K562 (cell line): Measurements from ENCODE around the gene VASH1. TPM values are rescaled to one million over a fixed set of nuclear protein-coding genes. Genes with fewer than 3 reads are reported as not detected.

ENCODE experiments used
- CBFA2T3 ChIP-seq: fragments of 450-650 bp; IDR thresholded peaks from 2 replicates; pipeline ENCODE4 v1.6.1; 2017
- EHMT2 ChIP-seq: fragments of 450-650 bp; IDR thresholded peaks from 2 replicates; pipeline ENCODE4 v1.6.1; 2018; ENCODE audit warnings: antibody characterized with exemption
- EP300 ChIP-seq: IDR thresholded peaks from 2 replicates; pipeline ENCODE4 v1.6.1; 2012; ENCODE audit warnings: low read length, improper control_type of control experiment
- FIP1L1 ChIP-seq: fragments of 200-400 bp; formaldehyde crosslinking; IDR thresholded peaks from 2 replicates; pipeline ENCODE4 v1.6.1; 2018; ENCODE audit warnings: mild to moderate bottlenecking, low read depth, low read length; ENCODE audit not compliant: poor library complexity, severe bottlenecking
- GABPA ChIP-seq: fragments of 200-800 bp; sonication (Bioruptor generic); conservative IDR thresholded peaks from 2 replicates; pipeline ENCODE4 v1.6.1; 2016; ENCODE audit warnings: low read depth, missing genetic modification characterization, missing compliant biosample characterization
- HNRNPLL ChIP-seq: fragments of 200-400 bp; formaldehyde crosslinking; IDR thresholded peaks from 2 replicates; pipeline ENCODE4 v1.6.1; 2017; ENCODE audit warnings: low read length, low read depth, mild to moderate bottlenecking; ENCODE audit not compliant: poor library complexity, severe bottlenecking
- LEF1 ChIP-seq: fragments of 450-650 bp; IDR thresholded peaks from 2 replicates; pipeline ENCODE4 v1.6.1; 2016; ENCODE audit warnings: mild to moderate bottlenecking
- XRCC3 ChIP-seq: fragments of 450-650 bp; IDR thresholded peaks from 2 replicates; pipeline ENCODE4 v1.6.1; 2017; ENCODE audit warnings: mild to moderate bottlenecking, moderate library complexity
- polyA plus RNA-seq, 8 experiments: library from polyadenylated mRNA; depleted of rRNA in 4 of 8; stranded (reverse) in 5 of 8; unstranded in 3 of 8; fragments of >200 nt; fragmentation: Nextera tagmentation in 2 of 8; fragmentation: Illumina TruSeq in 1 of 8; extraction: Ambion mirVana in 2 of 8; extraction: Trizol in 1 of 8; gene quantifications; 2 replicates each; pipeline versions ENCODE4 v1.2.1 to v1.2.3, GENCODE V29; 2011 to 2014; ENCODE audit warnings: inconsistent platforms in 1 of 8, missing spikeins in 1 of 8
- total RNA-seq, 7 experiments: library from RNA; depleted of rRNA in 6 of 7; stranded (reverse); fragments of >200 nt in 6 of 7; fragmentation: Illumina TruSeq in 2 of 7; extraction: Trizol in 2 of 7; gene quantifications; 2 replicates each; pipeline versions ENCODE4 v1.2.1 to v1.2.3, GENCODE V29; 2011 to 2021; ENCODE audit warnings: low replicate concordance in 1 of 7
- TF ChIP-seq, protein P1 (sequence below): fragments of 200-600 bp; sonication (generic); IDR thresholded peaks from one replicate; pipeline ENCODE4 v1.6.1; 2012; ENCODE audit warnings: mild to moderate bottlenecking, low read depth, low read length, inconsistent platforms
- TF ChIP-seq, protein P2 (sequence below): fragments of 450-650 bp; formaldehyde crosslinking; IDR thresholded peaks from 2 replicates; pipeline ENCODE4 v1.4.0; 2022; ENCODE audit warnings: mild to moderate bottlenecking, moderate library complexity
- TF ChIP-seq, protein P3 (sequence below): fragments of 450-650 bp; IDR thresholded peaks from 2 replicates; pipeline ENCODE4 v1.6.1; 2018; ENCODE audit not compliant: partially characterized antibody

Gene VASH1
- total and polyA plus RNA-seq, 9 of the 15 experiments (the other 6 are each of a cell fraction or from before 2014, with no cell fraction given): 0.01 to 0.43 (median 0.13) TPM; not detected in 1

DNA sequence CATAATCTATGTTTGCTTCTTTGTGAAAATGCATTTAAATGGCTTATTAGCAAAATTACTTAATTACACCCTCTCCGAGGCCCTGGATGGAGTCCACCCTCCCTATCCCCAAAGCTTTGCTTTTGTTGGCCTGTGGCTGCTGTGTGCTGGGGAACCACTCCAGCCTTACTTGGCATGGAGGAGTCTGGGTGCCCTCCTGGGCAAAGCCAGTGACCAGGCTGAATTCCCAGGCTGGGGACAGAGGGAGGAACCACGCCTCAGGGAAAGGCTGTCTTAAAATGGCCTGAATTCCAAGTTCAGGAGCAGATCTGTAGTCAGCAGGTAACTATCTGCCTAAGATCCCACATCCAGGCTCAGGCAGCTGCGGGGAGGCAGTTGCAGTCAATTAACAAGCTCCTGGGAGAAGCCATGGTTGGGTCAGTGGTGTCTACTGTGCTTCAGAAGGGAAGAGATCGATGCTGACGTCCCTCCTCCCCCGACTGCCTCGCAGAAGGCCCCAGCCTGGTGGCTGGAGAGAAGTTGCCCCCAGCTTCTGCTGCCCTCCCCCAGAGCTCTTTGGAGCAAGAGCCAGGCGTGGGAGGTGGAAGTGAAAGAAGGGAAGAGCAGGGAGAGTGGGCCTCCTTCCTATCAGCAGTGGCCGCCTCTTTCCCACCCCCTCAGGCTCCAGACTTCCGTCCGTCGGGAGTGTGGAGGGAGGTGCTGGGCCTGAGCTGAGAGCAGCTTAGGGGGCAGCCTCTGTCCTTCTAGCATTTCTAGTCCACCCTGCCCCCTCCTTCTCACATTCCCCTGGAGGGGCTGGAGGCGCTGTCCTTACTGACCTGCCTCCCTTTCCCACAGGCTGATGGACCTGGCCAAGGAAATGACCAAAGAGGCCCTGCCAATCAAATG is 11.3 kb downstream of the VASH1 start (continued):
- no peak for TF ChIP-seq HNRNPLL
- TF ChIP-seq XRCC3: no peak
- peak; percentile 50; the same call in 1 of the 2 replicates for TF ChIP-seq EP300
- TF ChIP-seq FIP1L1: no peak
- peak; percentile 54 for TF ChIP-seq GABPA (tag)
- TF ChIP-seq, protein P1, sequence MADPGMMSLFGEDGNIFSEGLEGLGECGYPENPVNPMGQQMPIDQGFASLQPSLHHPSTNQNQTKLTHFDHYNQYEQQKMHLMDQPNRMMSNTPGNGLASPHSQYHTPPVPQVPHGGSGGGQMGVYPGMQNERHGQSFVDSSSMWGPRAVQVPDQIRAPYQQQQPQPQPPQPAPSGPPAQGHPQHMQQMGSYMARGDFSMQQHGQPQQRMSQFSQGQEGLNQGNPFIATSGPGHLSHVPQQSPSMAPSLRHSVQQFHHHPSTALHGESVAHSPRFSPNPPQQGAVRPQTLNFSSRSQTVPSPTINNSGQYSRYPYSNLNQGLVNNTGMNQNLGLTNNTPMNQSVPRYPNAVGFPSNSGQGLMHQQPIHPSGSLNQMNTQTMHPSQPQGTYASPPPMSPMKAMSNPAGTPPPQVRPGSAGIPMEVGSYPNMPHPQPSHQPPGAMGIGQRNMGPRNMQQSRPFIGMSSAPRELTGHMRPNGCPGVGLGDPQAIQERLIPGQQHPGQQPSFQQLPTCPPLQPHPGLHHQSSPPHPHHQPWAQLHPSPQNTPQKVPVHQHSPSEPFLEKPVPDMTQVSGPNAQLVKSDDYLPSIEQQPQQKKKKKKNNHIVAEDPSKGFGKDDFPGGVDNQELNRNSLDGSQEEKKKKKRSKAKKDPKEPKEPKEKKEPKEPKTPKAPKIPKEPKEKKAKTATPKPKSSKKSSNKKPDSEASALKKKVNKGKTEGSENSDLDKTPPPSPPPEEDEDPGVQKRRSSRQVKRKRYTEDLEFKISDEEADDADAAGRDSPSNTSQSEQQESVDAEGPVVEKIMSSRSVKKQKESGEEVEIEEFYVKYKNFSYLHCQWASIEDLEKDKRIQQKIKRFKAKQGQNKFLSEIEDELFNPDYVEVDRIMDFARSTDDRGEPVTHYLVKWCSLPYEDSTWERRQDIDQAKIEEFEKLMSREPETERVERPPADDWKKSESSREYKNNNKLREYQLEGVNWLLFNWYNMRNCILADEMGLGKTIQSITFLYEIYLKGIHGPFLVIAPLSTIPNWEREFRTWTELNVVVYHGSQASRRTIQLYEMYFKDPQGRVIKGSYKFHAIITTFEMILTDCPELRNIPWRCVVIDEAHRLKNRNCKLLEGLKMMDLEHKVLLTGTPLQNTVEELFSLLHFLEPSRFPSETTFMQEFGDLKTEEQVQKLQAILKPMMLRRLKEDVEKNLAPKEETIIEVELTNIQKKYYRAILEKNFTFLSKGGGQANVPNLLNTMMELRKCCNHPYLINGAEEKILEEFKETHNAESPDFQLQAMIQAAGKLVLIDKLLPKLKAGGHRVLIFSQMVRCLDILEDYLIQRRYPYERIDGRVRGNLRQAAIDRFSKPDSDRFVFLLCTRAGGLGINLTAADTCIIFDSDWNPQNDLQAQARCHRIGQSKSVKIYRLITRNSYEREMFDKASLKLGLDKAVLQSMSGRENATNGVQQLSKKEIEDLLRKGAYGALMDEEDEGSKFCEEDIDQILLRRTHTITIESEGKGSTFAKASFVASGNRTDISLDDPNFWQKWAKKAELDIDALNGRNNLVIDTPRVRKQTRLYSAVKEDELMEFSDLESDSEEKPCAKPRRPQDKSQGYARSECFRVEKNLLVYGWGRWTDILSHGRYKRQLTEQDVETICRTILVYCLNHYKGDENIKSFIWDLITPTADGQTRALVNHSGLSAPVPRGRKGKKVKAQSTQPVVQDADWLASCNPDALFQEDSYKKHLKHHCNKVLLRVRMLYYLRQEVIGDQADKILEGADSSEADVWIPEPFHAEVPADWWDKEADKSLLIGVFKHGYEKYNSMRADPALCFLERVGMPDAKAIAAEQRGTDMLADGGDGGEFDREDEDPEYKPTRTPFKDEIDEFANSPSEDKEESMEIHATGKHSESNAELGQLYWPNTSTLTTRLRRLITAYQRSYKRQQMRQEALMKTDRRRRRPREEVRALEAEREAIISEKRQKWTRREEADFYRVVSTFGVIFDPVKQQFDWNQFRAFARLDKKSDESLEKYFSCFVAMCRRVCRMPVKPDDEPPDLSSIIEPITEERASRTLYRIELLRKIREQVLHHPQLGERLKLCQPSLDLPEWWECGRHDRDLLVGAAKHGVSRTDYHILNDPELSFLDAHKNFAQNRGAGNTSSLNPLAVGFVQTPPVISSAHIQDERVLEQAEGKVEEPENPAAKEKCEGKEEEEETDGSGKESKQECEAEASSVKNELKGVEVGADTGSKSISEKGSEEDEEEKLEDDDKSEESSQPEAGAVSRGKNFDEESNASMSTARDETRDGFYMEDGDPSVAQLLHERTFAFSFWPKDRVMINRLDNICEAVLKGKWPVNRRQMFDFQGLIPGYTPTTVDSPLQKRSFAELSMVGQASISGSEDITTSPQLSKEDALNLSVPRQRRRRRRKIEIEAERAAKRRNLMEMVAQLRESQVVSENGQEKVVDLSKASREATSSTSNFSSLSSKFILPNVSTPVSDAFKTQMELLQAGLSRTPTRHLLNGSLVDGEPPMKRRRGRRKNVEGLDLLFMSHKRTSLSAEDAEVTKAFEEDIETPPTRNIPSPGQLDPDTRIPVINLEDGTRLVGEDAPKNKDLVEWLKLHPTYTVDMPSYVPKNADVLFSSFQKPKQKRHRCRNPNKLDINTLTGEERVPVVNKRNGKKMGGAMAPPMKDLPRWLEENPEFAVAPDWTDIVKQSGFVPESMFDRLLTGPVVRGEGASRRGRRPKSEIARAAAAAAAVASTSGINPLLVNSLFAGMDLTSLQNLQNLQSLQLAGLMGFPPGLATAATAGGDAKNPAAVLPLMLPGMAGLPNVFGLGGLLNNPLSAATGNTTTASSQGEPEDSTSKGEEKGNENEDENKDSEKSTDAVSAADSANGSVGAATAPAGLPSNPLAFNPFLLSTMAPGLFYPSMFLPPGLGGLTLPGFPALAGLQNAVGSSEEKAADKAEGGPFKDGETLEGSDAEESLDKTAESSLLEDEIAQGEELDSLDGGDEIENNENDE: no peak
- TF ChIP-seq, protein P2, sequence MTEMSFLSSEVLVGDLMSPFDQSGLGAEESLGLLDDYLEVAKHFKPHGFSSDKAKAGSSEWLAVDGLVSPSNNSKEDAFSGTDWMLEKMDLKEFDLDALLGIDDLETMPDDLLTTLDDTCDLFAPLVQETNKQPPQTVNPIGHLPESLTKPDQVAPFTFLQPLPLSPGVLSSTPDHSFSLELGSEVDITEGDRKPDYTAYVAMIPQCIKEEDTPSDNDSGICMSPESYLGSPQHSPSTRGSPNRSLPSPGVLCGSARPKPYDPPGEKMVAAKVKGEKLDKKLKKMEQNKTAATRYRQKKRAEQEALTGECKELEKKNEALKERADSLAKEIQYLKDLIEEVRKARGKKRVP (CRISPR knock-in tag): 0 out of 2 replicates have a peak, but pooled peaks have one; percentile 21
- TF ChIP-seq, protein P3, sequence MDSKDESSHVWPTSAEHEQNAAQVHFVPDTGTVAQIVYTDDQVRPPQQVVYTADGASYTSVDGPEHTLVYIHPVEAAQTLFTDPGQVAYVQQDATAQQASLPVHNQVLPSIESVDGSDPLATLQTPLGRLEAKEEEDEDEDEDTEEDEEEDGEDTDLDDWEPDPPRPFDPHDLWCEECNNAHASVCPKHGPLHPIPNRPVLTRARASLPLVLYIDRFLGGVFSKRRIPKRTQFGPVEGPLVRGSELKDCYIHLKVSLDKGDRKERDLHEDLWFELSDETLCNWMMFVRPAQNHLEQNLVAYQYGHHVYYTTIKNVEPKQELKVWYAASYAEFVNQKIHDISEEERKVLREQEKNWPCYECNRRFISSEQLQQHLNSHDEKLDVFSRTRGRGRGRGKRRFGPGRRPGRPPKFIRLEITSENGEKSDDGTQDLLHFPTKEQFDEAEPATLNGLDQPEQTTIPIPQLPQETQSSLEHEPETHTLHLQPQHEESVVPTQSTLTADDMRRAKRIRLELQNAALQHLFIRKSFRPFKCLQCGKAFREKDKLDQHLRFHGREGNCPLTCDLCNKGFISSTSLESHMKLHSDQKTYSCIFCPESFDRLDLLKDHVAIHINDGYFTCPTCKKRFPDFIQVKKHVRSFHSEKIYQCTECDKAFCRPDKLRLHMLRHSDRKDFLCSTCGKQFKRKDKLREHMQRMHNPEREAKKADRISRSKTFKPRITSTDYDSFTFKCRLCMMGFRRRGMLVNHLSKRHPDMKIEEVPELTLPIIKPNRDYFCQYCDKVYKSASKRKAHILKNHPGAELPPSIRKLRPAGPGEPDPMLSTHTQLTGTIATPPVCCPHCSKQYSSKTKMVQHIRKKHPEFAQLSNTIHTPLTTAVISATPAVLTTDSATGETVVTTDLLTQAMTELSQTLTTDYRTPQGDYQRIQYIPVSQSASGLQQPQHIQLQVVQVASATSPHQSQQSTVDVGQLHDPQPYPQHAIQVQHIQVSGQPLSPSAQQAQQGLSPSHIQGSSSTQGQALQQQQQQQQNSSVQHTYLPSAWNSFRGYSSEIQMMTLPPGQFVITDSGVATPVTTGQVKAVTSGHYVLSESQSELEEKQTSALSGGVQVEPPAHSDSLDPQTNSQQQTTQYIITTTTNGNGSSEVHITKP: peak; percentile 45
- peak; percentile 36 for TF ChIP-seq CBFA2T3
- TF ChIP-seq LEF1: peak; percentile 39; the same call in 1 of the 2 replicates
- no peak for TF ChIP-seq EHMT2
